HG03196 (cell line): ENCODE results near the gene RIMBP2.
"Not testable (repeated sequence)": the region's sequence is repeated elsewhere in the genome, so short reads cannot be mapped to it uniquely, and the experiment has no call there.

Source experiments
- ATAC-seq: cut with Tn5 transposase; IDR thresholded peaks from one replicate; pipeline ENCODE4 v1.9.1; 2021; ENCODE audit not compliant: unreplicated experiment

RIMBP2 gene

GRCh38 chr12:130715998-130716968 lies at the start of gene RIMBP2:
Gene RIMBP2, minus strand, starts transcription at chr12:130716299. Its CDS starts 237,286 bp downstream, at chr12:130479013.
- no peak for ATAC-seq

- ATAC-seq, result no peak
Observed at GRCh38 chr12:130765186-130765659, 49.1 kb upstream of the RIMBP2 start.

- ATAC-seq, result no peak
Observed at GRCh38 chr12:130764475-130765185, 48.5 kb upstream of the RIMBP2 start.

- ATAC-seq, result no peak
Observed at GRCh38 chr12:130764073-130764472, 48.0 kb upstream of the RIMBP2 start.

- no peak for ATAC-seq
Observed at GRCh38 chr12:130762319-130762675, 46.2 kb upstream of the RIMBP2 start.

GRCh38 chr12:130761537-130762318 lies 45.6 kb upstream of the RIMBP2 start:
- no peak for ATAC-seq

GRCh38 chr12:130754234-130754901 lies 38.3 kb upstream of the RIMBP2 start:
- ATAC-seq, result no peak

GRCh38 chr12:130752692-130753230 lies 36.7 kb upstream of the RIMBP2 start:
- ATAC-seq, result no peak

GRCh38 chr12:130752037-130752436 lies 35.9 kb upstream of the RIMBP2 start:
- ATAC-seq, result not testable (repeated sequence)

GRCh38 chr12:130748786-130749185 lies 32.7 kb upstream of the RIMBP2 start:
- no peak for ATAC-seq

- ATAC-seq, result peak; percentile 77
Observed at GRCh38 chr12:130747867-130748740, 32.0 kb upstream of the RIMBP2 start.

- ATAC-seq, result no peak
Observed at GRCh38 chr12:130746546-130746945, 30.4 kb upstream of the RIMBP2 start.

- no peak for ATAC-seq
Observed at GRCh38 chr12:130745921-130746320, 29.8 kb upstream of the RIMBP2 start.

GRCh38 chr12:130744274-130744673 lies 28.2 kb upstream of the RIMBP2 start:
- no peak for ATAC-seq

GRCh38 chr12:130743606-130744005 lies 27.5 kb upstream of the RIMBP2 start:
- no peak for ATAC-seq

- ATAC-seq, result no peak
Observed at GRCh38 chr12:130743176-130743575, 27.1 kb upstream of the RIMBP2 start.

GRCh38 chr12:130742716-130743115 lies 26.6 kb upstream of the RIMBP2 start:
- no peak for ATAC-seq

GRCh38 chr12:130742112-130742511 lies 26.0 kb upstream of the RIMBP2 start:
- no peak for ATAC-seq

- ATAC-seq, result no peak
Observed at GRCh38 chr12:130739571-130739970, 23.5 kb upstream of the RIMBP2 start.
